ENCODE results near the gene SPINK8.

Gene SPINK8

GRCh38 chr3:48294611-48295263, 38.7 kb downstream of the SPINK8 start:
- H3K4me3 ChIP-seq (replicated peaks; ENCODE audit: low read depth, low read length): no peak overlapping the region
- DNase-seq (ENCODE audit: extremely low read depth, low read depth): no peak
- TF ChIP-seq CTCF (IDR thresholded peaks at IDR 0.05; ENCODE audit: low read depth, low read length, missing control alignments): no peak

DNA sequence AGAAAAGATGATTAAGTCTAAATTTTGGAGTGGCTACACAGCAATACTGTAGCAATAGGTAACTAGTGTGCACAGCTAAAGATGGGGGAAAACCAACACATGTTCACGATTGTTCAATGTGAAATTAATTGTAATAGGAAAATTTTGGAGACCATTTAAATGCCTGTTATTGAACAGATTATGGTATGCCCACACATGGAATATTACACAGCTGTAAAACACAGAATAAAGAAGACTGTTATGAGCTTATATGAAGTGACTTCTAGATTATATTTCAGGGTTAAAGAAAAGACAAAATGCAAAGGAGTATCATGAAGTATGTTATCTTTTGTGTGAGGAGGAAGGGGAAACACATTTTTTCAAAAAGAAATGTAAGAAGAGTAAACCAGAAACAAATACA, 43.8 kb downstream of the SPINK8 start:
- no peak overlapping the region for H3K4me3 ChIP-seq (replicated peaks; ENCODE audit: low read depth, low read length)
- DNase-seq (ENCODE audit: extremely low read depth, low read depth): no peak
- TF ChIP-seq CTCF (IDR thresholded peaks at IDR 0.05; ENCODE audit: low read depth, low read length, missing control alignments): no peak

GRCh38 chr3:48287034-48287433, 46.4 kb downstream of the SPINK8 start:
- no peak for DNase-seq (ENCODE audit: extremely low read depth, low read depth)
- H3K4me3 ChIP-seq (replicated peaks; ENCODE audit: low read depth, low read length): no peak overlapping the region
- no peak for TF ChIP-seq CTCF (IDR thresholded peaks at IDR 0.05; ENCODE audit: low read depth, low read length, missing control alignments)

DNA sequence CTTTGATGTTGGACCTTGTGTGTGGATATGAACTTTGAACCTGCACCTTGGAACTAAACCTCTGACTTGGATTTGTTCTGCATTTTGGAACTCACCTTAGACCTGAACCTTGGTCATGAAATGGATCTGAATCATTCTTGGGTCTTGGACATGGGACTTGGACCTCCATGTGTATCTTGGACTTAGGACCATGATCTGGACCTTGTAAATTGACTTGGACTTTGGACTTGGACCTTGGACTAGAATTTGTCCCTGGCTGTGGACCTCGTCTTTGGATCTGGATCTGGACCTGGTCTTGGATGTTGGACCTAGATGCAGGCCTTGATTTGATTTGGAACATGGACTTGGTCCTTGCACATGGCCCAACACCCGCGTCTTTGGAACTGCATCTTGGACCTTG, 47.2 kb downstream of the SPINK8 start:
- no peak for TF ChIP-seq CTCF (IDR thresholded peaks at IDR 0.05; ENCODE audit: low read depth, low read length, missing control alignments)
- no peak overlapping the region for H3K4me3 ChIP-seq (replicated peaks; ENCODE audit: low read depth, low read length)
- DNase-seq (ENCODE audit: extremely low read depth, low read depth): no peak

GRCh38 chr3:48285675-48286074, 47.8 kb downstream of the SPINK8 start:
- no peak for TF ChIP-seq CTCF (IDR thresholded peaks at IDR 0.05; ENCODE audit: low read depth, low read length, missing control alignments)
- no peak overlapping the region for H3K4me3 ChIP-seq (replicated peaks; ENCODE audit: low read depth, low read length)
- DNase-seq (ENCODE audit: extremely low read depth, low read depth): no peak

DNA sequence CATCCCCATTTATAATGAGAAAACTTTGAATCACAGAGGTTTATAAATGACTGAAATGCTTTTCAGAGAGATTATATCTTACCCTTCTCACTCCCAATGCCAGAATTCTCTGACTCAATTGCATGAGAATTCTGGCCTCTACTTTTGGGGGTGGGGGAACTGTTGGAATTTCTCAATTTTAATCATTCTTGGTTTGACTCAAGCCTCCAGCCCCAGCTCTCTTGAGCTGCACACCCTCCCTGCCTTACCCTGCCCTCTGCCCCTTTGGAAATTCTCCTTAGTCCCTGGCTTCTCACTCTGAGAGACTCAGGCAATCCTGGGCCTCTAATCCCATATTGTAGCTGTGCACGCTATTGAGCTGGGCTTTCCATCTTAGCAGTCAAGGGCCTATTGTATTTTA, 48.3 kb downstream of the SPINK8 start:
- TF ChIP-seq CTCF (IDR thresholded peaks at IDR 0.05; ENCODE audit: low read depth, low read length, missing control alignments): no peak
- DNase-seq (ENCODE audit: extremely low read depth, low read depth): no peak
- no peak overlapping the region for H3K4me3 ChIP-seq (replicated peaks; ENCODE audit: low read depth, low read length)

- no peak for TF ChIP-seq CTCF (IDR thresholded peaks at IDR 0.05; ENCODE audit: low read depth, low read length, missing control alignments)
- no peak for DNase-seq (ENCODE audit: extremely low read depth, low read depth)
- H3K4me3 ChIP-seq (replicated peaks; ENCODE audit: low read depth, low read length): no peak overlapping the region
Measured at GRCh38 chr3:48280881-48281280, 52.6 kb downstream of the SPINK8 start.

Data from HFF-Myc (cell line).